ENCODE data around the gene ASB10.

- TF ChIP-seq, protein P1, sequence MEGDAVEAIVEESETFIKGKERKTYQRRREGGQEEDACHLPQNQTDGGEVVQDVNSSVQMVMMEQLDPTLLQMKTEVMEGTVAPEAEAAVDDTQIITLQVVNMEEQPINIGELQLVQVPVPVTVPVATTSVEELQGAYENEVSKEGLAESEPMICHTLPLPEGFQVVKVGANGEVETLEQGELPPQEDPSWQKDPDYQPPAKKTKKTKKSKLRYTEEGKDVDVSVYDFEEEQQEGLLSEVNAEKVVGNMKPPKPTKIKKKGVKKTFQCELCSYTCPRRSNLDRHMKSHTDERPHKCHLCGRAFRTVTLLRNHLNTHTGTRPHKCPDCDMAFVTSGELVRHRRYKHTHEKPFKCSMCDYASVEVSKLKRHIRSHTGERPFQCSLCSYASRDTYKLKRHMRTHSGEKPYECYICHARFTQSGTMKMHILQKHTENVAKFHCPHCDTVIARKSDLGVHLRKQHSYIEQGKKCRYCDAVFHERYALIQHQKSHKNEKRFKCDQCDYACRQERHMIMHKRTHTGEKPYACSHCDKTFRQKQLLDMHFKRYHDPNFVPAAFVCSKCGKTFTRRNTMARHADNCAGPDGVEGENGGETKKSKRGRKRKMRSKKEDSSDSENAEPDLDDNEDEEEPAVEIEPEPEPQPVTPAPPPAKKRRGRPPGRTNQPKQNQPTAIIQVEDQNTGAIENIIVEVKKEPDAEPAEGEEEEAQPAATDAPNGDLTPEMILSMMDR (conservative IDR thresholded peaks at IDR 0.05 in 1 of 2, IDR thresholded peaks at IDR 0.05 in 1 of 2; ENCODE audit: low read depth in 1 of 2, low read length in 2 of 2), result peak; percentile 99 to 100
- no peak for TF ChIP-seq EZH2 (IDR thresholded peaks at IDR 0.05; ENCODE audit: low read length, missing control alignments)
Measured at GRCh38 chr7:151172273-151173141, 14.5 kb downstream of the ASB10 start.

Measured in fibroblast of lung (primary cell).